Fibroblast of peridontal ligament (primary cell): ENCODE results near the gene TSPAN9.

Experiments
- DNase-seq: peaks from one replicate; pipeline ENCODE4 v3.0.0-alpha.2; 2010; ENCODE audit errors: extremely low read depth

Gene TSPAN9

DNA sequence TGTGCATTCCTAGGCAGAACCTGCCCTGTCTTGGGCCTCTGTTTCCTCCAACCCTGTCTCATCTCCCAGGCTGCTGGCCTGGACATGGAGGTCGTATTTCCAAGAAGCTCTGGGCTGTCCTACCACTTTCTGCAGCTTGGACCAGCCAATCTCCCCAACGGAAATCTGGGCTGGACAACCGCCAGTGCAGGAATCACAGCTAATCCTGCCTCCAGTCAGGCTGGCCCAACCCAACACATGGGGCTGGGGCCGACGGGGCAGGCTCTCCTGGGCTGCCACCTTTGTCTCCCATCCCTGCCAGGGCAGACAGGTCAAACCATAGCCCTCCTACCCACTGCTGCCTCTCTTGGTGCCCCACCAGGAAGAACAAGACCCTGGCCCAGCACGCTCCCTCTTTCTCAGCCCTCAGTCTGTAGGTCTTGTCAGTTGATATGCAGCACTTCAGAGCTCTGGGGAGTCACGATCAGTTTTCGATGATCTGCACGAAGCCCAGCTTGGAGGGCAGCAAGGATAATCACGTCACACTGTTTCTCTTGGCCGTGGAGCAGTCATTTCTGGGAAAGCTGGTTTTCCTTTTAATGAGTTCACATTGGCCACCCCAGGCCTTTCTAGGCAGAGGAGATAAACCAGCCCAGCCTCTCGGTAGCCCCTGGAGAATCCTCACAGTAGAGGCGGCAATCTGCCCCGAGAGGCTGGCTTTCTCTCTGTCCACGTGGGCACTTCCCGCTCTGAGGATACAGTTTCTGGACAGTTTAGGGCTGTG lies 218.6 kb downstream of the TSPAN9 start:
- DNase-seq = peak; percentile 11

DNA sequence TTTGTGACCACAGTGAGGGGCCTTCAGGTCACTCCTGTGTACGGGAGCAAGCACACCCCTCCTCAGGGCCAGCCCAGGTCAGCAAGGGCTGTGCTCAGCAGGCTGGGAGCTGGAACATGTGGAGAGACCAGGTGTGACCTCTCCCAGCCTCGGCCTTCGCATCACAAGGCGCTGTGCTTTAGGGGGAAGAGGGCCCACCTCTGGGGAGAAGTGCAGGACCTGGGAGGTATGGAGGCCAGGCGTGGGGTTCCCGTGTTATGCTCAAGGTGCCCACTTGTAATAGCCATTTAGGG lies 219.2 kb downstream of the TSPAN9 start:
- DNase-seq = no peak

DNA sequence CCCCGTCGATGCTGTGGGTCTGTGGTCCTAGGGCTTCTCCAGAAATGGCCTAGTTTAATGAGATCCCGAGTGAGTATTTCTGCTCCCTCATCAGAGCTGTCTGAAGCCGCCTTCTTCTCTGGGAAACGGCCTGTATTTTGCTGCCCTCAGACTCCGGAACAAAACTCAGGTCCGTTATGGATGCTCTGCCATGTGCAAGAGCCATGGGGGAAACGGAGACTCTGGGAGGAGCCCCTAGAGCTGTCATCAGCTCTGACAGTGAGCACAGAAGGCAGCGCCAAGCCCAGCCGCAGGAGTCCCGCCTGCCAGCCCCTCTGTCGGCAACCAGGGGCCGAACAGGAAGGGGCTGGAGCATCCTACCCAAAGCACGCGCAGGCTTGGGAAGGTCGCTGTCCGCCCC lies 221.4 kb downstream of the TSPAN9 start:
- DNase-seq = no peak

DNA sequence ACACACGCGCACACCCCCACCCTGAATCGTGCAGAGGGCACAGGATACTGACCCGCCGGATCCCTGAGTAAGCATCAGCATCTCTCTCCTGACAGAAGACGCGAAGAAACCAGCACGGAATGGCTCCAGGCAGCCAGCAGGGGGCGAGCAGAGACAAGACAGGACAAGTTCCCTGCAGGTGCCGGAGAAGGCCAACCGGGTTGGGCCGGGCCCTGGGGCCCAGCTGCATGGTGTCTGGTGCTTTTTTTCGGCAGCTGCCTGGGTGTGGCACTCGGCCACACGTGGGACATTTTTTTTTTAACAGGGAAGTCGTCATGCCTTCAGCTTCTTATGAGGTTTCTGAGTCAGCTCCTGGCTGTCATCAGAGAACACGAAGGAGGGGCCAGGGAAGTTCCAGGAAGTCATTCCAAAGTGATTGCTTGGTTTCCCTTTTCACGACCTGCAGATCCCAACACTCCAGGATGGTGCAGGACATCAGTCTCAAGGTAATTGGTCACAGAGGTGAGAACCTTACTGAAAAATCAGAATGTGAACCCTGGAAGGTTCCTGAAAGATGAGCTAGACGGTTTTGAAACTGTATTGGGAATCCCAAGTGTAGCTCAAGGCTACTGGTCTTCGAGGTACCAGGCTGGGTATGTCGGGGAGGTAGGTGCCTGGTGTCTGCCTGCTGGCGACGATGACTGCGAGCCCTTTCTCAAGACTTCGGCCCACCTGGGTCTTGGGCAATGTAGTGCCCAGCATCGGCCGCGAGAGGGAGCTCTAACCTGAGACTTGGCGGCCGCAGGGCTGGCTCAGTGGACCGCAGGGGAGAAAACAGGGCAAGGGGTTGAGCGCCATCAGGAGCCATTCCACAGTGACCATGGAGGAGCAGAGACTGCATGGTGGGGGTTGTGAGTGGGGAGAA lies 223.0 kb downstream of the TSPAN9 start:
- DNase-seq = peak; percentile 89

DNA sequence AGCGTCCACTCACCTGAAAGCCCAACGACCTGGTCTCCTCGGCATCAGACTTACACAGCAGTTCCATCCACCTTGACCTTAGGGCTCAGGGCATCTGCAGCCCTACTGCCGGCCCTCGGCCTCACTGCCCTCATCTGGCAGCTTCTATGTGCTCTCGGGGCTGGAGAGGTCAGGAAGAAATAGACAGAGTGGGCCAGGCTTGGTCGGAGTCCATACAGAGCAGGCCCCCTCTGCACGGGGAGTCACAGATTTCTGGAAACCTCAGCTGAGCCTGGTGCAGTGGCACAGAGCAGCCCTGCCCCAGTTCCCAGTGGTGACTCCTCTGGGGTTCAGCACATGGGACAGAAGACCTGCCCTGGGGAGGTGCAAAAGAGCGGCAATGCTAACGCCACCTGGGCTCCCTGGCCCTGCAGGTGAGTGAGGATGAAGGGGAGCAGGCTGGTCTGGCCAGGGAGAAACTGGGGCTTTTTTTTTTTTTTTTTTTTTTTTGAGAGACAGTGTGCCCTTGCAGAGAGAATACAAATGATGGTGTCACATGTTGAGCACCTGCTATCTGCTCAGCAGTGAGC lies 223.7 kb downstream of the TSPAN9 start:
- DNase-seq = no peak

DNA sequence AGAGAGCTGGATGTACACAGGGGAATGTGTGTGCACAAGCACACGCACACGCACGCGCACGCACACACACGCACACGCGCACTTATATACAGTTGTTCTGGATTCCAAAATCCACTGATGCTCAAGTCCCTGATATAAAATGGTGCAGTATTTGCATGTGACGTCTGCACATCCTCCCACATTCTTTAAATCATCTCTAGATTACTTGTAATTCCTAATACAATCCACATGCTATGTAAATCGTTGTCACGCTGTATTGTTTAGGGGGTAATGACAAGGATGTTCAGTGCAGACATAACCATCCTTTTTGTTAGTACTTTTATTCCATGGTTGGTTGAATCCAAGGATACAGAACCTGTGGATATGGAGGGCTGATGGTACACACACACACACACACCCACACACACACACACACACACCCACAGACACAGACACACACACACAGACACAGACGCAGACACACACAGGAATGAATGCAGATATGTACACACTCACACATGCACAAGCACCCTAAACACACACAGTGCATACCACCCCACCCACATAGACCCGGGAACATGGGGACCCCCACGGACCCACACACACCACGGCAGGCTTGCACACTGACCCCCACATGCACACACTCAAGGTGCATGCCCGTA lies 225.3 kb downstream of the TSPAN9 start:
- DNase-seq = peak; percentile 21

DNA sequence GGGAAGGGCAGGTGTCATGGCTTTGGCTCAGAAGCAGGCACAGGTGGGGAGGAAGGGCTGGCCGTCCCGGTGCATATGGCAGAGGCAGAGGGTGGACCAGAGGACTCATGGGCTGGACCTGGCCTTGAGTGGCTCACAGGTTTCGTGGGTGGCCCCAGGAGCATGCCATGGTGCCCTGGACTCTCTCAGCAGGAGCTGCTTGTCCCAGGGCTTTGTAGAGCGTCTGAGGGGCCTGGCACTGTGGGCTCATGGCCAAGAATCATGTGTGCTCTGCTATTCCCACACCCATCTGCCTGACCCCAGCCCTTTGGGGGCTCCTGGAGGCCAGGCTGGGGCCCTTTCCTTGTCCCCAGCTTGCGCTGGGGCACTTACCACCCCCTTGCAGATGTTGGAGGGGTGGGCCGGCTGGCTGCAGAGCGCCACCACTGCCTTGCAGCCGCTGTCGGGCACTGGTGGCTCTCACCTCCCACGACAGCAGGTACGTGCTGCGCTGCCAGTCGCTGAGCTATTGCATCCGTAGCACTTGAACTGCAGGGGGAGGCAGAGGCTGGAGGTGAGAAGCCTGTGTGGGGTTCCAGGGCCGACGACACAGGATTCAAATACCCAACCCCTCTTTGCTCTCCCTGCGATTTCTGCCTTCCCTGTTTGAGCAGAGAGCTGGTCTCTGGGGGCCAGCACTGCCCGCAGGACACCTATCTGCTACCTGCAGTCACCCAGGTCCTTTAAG lies 226.4 kb downstream of the TSPAN9 start:
- DNase-seq = no peak

DNA sequence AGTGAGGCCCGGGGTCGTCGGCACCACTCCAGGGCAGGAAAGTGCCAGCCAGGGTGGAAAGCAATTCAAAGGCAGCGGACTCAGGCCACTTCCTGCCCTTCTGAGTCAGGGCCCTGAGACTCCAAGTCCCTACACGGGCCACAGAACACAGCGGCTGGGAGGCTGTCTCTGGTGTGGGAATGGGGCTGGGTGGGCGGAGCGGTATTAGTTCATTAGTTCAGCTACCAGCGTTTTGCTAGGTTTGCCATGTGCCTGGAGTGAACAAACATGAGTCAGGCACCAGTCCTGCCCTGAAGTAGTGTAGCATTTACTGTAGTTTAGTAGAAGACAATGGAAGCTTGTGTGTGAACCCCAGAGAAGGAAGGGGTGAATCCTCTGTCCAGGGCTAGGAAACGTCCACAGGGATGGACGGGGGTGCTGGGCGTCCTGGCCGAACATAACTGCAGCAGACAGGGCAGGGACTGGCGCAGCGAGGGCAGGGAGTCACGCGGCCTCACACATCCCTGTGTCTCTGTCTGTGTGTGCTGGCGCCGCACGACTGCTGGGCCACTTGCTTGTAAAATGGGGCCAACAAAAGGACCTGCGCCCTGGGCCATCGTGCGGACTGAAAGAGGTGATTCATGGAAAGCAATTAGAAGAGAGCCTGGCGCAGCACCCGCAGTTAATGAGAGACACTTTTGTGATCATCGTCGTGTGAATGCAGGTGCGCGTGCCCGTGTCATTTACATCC lies 227.4 kb downstream of the TSPAN9 start:
- peak; percentile 30 for DNase-seq

DNA sequence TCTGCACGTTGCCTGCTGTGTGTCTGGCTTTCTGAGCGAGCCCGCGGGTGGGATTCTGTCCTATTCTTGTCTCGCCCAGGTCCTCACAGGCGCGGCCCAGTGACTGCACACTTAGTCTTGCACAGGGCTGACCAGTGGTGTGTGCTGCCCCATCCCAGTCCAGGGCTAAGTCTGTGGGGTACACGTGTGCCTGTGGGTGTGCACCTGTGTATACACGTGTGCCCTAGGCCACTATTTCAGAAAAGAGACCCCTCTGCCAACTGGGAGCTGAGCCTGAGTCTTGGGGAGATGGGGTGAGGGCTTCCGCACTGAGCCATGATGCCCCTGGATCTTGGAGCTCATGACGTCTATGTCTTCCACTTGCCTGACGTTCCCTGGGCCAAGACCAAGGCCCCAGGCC lies 228.3 kb downstream of the TSPAN9 start:
- no peak for DNase-seq

DNA sequence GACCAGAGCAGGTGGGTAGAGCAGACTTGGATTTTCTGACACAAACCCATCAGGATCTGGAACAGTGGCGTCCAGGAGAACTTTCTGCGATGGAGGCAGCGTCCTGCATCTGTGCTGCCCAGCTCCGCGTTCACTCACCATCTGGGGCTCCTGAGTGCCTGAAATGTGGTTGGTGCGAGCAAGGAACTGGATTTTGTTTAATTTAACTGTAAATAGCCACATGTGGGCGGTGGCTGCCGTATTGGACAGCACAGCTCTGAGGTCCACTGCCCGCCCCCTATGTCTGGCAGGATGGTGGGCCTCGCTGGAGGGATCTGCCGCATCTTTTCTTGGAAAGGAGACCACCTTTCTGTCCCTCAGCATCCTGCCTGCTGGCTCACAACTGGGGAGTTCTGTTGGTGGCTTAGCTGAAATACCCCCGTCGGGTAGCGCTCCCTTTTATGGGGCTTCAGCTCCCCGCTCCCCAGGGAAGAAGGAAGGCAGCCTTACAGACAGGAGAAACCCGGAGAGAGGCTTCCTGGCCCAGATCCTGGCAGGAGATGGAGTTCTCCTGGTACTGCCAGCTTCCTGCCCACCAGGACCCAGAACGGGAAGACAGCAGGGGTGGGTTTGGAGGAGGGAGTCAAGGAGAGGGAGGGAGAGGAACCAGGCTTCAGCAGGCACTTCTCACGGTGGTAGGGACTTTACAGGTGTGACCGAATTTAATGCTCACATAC lies 228.9 kb downstream of the TSPAN9 start:
- no peak for DNase-seq

DNA sequence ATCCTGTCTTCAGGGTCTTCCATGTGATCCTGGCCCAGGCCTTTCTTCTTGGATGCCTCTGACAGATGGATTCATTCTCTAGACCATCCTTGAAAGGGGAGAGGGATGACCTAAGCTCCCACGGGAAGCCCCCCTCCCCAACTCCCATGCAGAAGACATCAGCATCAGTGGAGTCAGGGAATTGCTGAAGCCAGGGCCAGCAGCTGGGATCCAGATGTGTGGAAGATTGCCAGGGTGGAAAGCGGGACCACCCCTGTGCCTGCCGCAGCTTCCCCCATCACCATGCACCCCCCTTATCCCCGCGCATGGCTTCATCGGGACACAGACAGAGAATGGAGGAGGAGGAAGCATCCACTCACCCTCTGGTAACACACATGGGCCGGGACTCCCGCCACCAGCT lies 230.2 kb downstream of the TSPAN9 start:
- no peak for DNase-seq

DNA sequence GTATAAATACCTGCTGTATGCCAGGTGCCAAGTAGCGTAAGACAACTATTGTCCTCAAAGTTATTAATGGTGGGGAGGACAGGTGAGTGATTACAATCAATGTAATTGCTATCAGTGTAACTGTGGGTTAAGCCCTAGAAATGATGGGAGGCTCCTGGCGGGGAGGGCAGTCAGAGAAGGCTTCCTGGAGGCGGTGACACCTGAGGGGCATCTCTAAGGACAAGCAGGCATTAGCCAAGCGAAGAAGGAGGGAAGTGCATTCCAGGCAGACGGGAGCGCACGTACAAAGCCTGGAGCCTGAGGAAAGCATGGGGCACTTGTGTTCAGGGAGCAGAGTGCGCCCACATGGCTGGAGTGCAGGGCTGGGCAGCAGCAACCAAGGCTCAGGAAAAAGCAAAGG lies 230.9 kb downstream of the TSPAN9 start:
- no peak for DNase-seq

DNA sequence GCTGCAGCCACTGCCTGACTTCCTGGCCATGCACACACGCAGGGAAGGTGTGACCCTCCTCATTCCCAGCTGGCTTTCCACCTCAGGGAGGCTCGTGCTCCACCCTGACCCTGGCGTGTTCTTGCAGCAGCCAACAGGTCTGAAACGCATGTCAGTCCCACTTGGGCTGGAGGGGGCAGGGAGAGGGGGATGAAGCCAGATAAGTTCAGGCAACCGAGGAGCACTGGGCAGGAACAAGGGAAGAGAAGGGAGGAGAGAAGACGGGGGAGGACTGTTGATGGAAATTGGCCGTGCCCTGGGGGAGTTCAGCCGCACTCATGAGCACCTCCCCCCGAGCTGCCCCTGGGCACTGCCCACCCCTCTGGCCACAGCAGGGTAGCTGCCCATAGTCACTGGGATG lies 231.4 kb downstream of the TSPAN9 start:
- DNase-seq = no peak

DNA sequence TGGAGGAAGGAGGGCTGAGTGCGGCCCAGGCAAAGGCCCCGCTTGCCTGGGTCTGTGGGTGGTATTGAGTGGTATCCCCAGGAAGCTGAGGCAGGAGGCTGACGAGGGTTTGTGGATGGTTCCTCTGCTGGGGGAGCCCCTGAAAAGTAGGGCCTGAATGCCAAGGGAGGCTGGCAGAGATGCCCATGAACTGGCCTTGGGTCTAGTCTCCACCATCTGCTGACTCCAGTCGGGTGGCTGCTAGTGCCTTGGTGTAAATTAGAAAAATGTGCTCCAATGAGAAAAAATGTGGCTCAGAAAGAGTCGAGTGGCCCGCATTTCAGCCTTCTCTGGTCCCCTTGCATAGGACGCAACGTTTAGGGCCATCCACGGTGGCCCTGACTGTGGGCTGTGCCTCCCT lies 232.6 kb downstream of the TSPAN9 start:
- no peak for DNase-seq

DNA sequence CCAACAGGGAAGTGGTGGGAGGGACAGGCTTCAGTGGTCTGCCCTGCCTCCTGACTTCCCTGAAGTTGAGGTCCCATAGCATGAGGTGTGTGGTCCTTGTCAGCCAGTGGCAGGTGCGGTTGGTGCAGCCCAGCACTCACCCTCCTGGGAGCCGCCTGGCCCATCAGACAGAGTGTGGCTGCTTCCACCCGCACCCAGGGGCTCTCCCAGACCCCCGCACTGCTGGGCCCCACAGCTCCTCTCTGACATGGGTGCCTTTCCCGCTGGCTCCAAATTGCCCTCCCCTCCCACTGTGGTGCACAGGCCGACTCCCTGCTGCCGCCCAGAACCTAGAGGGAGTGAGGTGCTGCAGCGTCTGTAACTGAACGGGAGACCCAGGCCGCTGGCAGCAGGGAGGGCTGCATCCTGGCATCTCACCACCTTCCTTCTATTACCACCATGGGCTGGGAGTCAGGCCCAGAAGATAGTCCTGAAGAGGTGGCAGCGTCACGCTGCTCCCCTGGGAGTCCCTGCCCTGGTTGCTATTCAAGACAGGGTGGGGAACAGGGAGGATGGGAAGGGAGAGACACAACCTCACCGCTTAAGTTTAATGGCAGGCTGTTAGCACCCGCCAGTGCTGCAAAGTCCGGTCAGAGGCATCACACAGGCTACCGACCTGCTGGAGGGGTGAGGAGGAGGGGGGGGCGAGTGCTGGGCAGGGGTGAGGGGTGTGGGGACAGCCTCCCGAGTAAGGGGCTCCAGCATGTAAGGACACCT lies 233.3 kb downstream of the TSPAN9 start:
- no peak for DNase-seq

DNA sequence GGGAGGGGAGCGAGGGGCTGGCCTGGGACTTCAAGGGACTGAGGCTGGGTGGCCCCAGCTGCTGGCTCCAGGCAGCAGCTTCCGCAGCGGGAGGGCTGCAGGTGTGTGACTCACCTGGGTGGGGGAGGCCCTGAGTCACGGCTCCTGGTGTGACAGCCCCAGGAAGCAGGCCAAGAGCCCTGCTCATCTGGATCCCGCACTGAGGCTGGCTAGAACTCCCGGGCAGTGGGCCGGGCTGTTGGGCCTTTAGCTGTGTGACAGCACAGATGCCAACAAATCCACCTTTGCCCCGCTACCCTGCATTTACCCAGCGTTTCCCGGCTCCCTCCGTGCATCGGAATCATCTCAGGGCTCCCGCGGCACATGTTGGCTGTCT lies 233.8 kb downstream of the TSPAN9 start:
- DNase-seq = no peak

DNA sequence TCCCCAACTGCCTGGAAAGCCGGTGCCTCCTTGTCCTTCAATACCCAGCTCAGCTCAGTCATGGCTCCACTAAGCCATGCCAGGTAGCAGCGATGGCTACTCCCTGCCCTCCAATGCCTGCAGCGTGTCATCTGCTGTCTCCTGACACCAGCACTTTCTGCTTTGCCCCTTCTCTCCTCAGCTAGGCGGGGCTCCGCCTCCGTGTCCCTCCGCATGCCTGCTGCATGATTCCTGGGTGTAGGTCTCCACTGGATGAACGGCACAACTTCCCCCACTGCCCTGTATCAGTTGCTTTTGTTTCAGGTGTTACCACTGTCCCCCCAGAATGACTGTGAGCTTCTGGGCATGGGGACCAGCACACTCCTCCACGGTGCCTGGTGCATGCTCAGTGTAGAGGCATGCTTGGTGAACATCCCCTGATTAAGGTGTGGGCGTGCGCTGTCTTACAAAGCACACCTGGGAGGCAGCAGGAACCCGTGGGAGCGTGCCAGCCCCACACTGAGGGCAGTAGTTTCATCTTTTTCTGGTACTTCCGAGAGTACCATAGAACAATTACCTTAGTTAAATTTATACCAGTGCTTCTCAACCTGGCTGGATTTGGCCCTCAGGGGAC lies 234.4 kb downstream of the TSPAN9 start:
- DNase-seq = no peak

DNA sequence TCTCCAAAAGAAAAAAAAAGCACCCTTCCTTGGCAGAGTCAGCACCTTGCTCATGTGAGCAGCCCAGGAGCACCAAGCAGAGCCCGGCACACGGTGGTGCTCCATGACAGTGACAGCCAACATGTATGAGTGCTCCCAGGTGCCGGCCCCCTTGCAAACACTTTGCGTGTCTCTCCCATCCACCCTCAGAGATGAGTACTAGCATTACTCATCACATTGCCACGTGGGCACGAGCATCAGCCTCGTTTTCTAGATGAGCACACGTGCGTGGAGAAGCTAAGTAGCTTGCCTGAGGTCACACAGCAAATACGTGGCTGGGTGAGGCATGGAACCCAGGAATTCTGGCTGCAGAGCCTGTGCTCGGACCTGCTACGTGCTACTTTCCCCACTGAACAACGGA lies 235.9 kb downstream of the TSPAN9 start:
- peak; percentile 38 for DNase-seq
